ENCODE data around the gene MRPL58. TPM values are rescaled to one million over a fixed set of nuclear protein-coding genes. Genes with fewer than 3 reads are reported as not detected.
"Not testable (repeated sequence)": the region's sequence is repeated elsewhere in the genome, so short reads cannot be mapped to it uniquely, and the experiment has no call there.

Gene MRPL58
- total and polyA plus RNA-seq, 2 experiments from 2014 or later: 38.0 to 66.7 TPM

DNA sequence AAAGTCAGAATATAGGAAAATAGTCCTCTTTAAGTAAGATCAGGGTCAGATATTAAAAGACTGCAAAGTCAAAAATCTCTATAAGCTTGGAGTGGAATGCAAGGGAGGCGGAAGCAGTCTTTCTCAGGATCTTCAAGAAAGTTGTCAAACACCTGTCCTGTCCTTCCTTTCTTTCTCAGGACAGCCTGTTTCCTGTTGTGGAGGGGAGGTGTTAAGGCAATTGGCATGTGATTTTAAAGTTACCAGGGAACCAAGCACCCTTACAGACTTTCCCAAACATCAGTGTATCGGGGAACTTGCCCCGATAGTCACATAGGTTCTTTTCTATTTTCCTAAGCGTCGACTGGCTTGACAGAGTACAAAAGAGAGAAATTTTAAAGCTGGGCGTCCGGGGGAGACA, 32.2 kb downstream of the MRPL58 start (continued):
- TF ChIP-seq, protein P1, sequence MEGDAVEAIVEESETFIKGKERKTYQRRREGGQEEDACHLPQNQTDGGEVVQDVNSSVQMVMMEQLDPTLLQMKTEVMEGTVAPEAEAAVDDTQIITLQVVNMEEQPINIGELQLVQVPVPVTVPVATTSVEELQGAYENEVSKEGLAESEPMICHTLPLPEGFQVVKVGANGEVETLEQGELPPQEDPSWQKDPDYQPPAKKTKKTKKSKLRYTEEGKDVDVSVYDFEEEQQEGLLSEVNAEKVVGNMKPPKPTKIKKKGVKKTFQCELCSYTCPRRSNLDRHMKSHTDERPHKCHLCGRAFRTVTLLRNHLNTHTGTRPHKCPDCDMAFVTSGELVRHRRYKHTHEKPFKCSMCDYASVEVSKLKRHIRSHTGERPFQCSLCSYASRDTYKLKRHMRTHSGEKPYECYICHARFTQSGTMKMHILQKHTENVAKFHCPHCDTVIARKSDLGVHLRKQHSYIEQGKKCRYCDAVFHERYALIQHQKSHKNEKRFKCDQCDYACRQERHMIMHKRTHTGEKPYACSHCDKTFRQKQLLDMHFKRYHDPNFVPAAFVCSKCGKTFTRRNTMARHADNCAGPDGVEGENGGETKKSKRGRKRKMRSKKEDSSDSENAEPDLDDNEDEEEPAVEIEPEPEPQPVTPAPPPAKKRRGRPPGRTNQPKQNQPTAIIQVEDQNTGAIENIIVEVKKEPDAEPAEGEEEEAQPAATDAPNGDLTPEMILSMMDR (conservative IDR thresholded peaks at IDR 0.05; ENCODE audit: low read depth in 2 of 2): no peak

GRCh38 chr17:75045946-75046406, 33.5 kb downstream of the MRPL58 start:
- H3F3A ChIP-seq (replicated peaks; ENCODE audit: low read depth): peaks cover 44% of the 10 kb centered on the region
- peaks cover 18% of the 10 kb centered on the region for H4K20me1 ChIP-seq (replicated peaks; ENCODE audit: insufficient read depth)
- H3K27me3 ChIP-seq (ENCODE audit: insufficient read depth); H3K9me2 ChIP-seq (ENCODE audit: insufficient read depth); H3K9me3 Mint-ChIP-seq; DNase-seq (ENCODE audit: low spot score): not testable (repeated sequence)
- H3K79me2 ChIP-seq (replicated peaks; ENCODE audit: insufficient read depth): peaks cover 68% of the 10 kb centered on the region
- H3K4me2 ChIP-seq: peak overlapping the region; percentile 88
- peaks cover 14% of the 10 kb centered on the region for H3K27me3 Mint-ChIP-seq (ENCODE audit: insufficient read depth, low read depth, poor library complexity)
- H3K27ac ChIP-seq (ENCODE audit: low read depth): peak overlapping the region; percentile 95
- peak overlapping the region; percentile 85 for H3K4me3 Mint-ChIP-seq
- H3K36me3 ChIP-seq (ENCODE audit: insufficient read depth): 0 out of 2 replicates have a peak, but pooled peaks cover 14% of the 10 kb centered on the region
- H2AFZ ChIP-seq: peak overlapping the region; percentile 40; the same call in 1 of the 2 replicates
- peak; percentile 1 for ATAC-seq
- peak overlapping the region; percentile 93 for H3K27ac Mint-ChIP-seq
- peak overlapping the region; percentile 100 for H3K4me3 ChIP-seq
- peaks cover 47% of the 10 kb centered on the region for H3K4me1 Mint-ChIP-seq
- H3K4me1 ChIP-seq (ENCODE audit: insufficient read depth): peaks cover 40% of the 10 kb centered on the region
- H3K36me3 Mint-ChIP-seq (ENCODE audit: low read depth): peaks cover 44% of the 10 kb centered on the region

GRCh38 chr17:75046407-75047289, 34.2 kb downstream of the MRPL58 start, which contains the start of the genes ATP5PD and KCTD2:
Gene ATP5PD, minus strand, starts transcription at chr17:75046969. Its CDS starts 4,319 bp downstream, at chr17:75042650.
Gene KCTD2, plus strand, starts transcription at chr17:75047225. Its CDS starts 26 bp downstream, at chr17:75047251.
- peak within 1 kb of the TSS; percentile 40; the same call in 1 of the 2 replicates for H2AFZ ChIP-seq

More at GRCh38 chr17:75046407-75047289, 34.2 kb downstream of the MRPL58 start, which contains the start of the genes ATP5PD and KCTD2:
- Mint-ChIP-seq H3K4me1 (peaks cover 42% of the 10 kb centered on the region), H3K36me3 (ENCODE audit: low read depth) (peaks cover 44% of the 10 kb centered on the region), H3K27me3 (ENCODE audit: insufficient read depth, low read depth, poor library complexity) (peaks cover 14% of the 10 kb centered on the region), H3K27ac (peak within 1 kb of the TSS; percentile 93), H3K9me3 (no peaks in the 10 kb centered on the region), H3K4me3 (peak within 1 kb of the TSS; percentile 97)
- Histone ChIP-seq H3K36me3 (ENCODE audit: insufficient read depth) (0 out of 2 replicates have a peak, but pooled peaks cover 11% of the 10 kb centered on the region), H3K9me2 (ENCODE audit: insufficient read depth) (no peaks in the 10 kb centered on the region), H3K27me3 (ENCODE audit: insufficient read depth) (no peaks in the 10 kb centered on the region), H3K4me1 (ENCODE audit: insufficient read depth) (peaks cover 38% of the 10 kb centered on the region), H3K27ac (ENCODE audit: low read depth) (peak within 1 kb of the TSS; percentile 95), H3K4me3 (peak within 1 kb of the TSS; percentile 100), H3F3A (replicated peaks; ENCODE audit: low read depth) (peaks cover 40% of the 10 kb centered on the region), H3K4me2 (peak within 1 kb of the TSS; percentile 100), H4K20me1 (replicated peaks; ENCODE audit: insufficient read depth) (peaks cover 18% of the 10 kb centered on the region), H3K79me2 (replicated peaks; ENCODE audit: insufficient read depth) (peaks cover 68% of the 10 kb centered on the region)
- no peak for TF ChIP-seq ZNF331 (CRISPR knock-in tag; IDR thresholded peaks at IDR 0.05; ENCODE audit: low read depth)
- no peak for TF ChIP-seq EZH2phosphoT487 (IDR thresholded peaks at IDR 0.05; ENCODE audit: unreplicated experiment)
- no peak for TF ChIP-seq REST (IDR thresholded peaks at IDR 0.05; ENCODE audit: unreplicated experiment)
- peak; percentile 55 for TF ChIP-seq ETS1 (IDR thresholded peaks at IDR 0.05)
- TF ChIP-seq POLR2AphosphoS5 (IDR thresholded peaks at IDR 0.05; ENCODE audit: low read depth): peak; percentile 90
- TF ChIP-seq CREB1 (CRISPR knock-in tag; IDR thresholded peaks at IDR 0.05; ENCODE audit: low read depth): peak; percentile 78
- TF ChIP-seq ZNF114 (CRISPR knock-in tag; IDR thresholded peaks at IDR 0.05): no peak
- ATAC-seq (peak; percentile 92), DNase-seq (ENCODE audit: low spot score) (peak; percentile 98)
